ENCODE results near the gene ENDOU. TPM values are rescaled to one million over a fixed set of nuclear protein-coding genes. Genes with fewer than 3 reads are reported as not detected.
A peak's percentile ranks its signal among the peaks of the same experiment; 100 is the strongest.

ENDOU gene
- total RNA-seq (2014; rRNA removed; shearing (Covaris generic)) (0.22 TPM in 1 of 2 replicates, not detected in the other), polyA plus RNA-seq (2016; fragmentation: Nextera tagmentation; extraction: Ambion mirVana) (0.10 TPM in 1 of 2 replicates, not detected in the other)

- Histone ChIP-seq H3K79me2 (ENCODE audit: insufficient read depth) (no peaks in the 10 kb centered on the region), H3K9me2 (ENCODE audit: insufficient read depth) (no peaks in the 10 kb centered on the region), H3K4me3 (peak within 1 kb of the TSS; percentile 23; the same call in 1 of the 2 replicates), H2AFZ (peak within 1 kb of the TSS; percentile 82), H4K20me1 (ENCODE audit: insufficient read depth) (no peaks in the 10 kb centered on the region), H3K27me3 (replicated peaks; ENCODE audit: insufficient read depth) (no peaks in the 10 kb centered on the region), H3F3A (ENCODE audit: insufficient read depth) (peaks cover 26% of the 10 kb centered on the region; the same call in 1 of the 2 replicates), H3K4me2 (ENCODE audit: unreplicated experiment) (peak within 1 kb of the TSS; percentile 64), H3K9me3 (ENCODE audit: low read depth) (no peaks in the 10 kb centered on the region), H3K4me1 (ENCODE audit: insufficient read depth) (peaks cover 30% of the 10 kb centered on the region), H3K27ac (peak within 1 kb of the TSS; percentile 47), H3K9ac (peak within 1 kb of the TSS; percentile 52), H3K36me3 (ENCODE audit: low read depth) (no peaks in the 10 kb centered on the region)
- no peak for DNase-seq
- in situ Hi-C loops (cut with MboI), result no loop called here
- WGBS, 2 experiments (ENCODE audit: low coverage in 1 of 2, low lambda C conversion rate in 2 of 2, missing lambda C conversion rate in 2 of 2), result 89 to 92% methylated on average over 7 to 8 of the region's 8 CpGs
- TF ChIP-seq EZH2 (IDR thresholded peaks at IDR 0.05; ENCODE audit: insufficient read depth, poor library complexity, severe bottlenecking), result no peak
Observed at GRCh38 chr12:47725091-47725772, at the start of gene ENDOU. ENDOU (minus strand) TSS chr12:47725490; CDS start chr12:47725413, 77 bp downstream.

- no peak for TF ChIP-seq EZH2 (IDR thresholded peaks at IDR 0.05; ENCODE audit: insufficient read depth, poor library complexity, severe bottlenecking)
- TF ChIP-seq EZH2phosphoT487 (IDR thresholded peaks at IDR 0.05; ENCODE audit: insufficient read depth, low read depth), result no peak
- H3K4me2 ChIP-seq (ENCODE audit: unreplicated experiment), result no peak overlapping the region
- H3K4me1 ChIP-seq (ENCODE audit: insufficient read depth), result peaks cover 40% of the 10 kb centered on the region
- whole genome bisulfite sequencing, 2 experiments (ENCODE audit: low coverage in 1 of 2, low lambda C conversion rate in 2 of 2, missing lambda C conversion rate in 2 of 2), result 97 to 99% methylated on average over 7 of the region's 7 CpGs
- H3K79me2 ChIP-seq (ENCODE audit: insufficient read depth), result no peaks in the 10 kb centered on the region
- H3K9me2 ChIP-seq (ENCODE audit: insufficient read depth), result no peaks in the 10 kb centered on the region
- DNase-seq, result no peak
- H2AFZ ChIP-seq, result no peak overlapping the region
- no peaks in the 10 kb centered on the region for H3K9me3 ChIP-seq (ENCODE audit: low read depth)
- H3F3A ChIP-seq (ENCODE audit: insufficient read depth), result peaks cover 14% of the 10 kb centered on the region
- no peaks in the 10 kb centered on the region for H4K20me1 ChIP-seq (ENCODE audit: insufficient read depth)
- no peaks in the 10 kb centered on the region for H3K27me3 ChIP-seq (replicated peaks; ENCODE audit: insufficient read depth)
- no peaks in the 10 kb centered on the region for H3K36me3 ChIP-seq (ENCODE audit: low read depth)
- H3K27ac ChIP-seq, result no peak overlapping the region
- H3K4me3 ChIP-seq, result no peak overlapping the region
- no peak overlapping the region for H3K9ac ChIP-seq
- in situ Hi-C loops (cut with MboI), result no loop called here
Observed at GRCh38 chr12:47774663-47775062, 49.4 kb upstream of the ENDOU start.

DNA sequence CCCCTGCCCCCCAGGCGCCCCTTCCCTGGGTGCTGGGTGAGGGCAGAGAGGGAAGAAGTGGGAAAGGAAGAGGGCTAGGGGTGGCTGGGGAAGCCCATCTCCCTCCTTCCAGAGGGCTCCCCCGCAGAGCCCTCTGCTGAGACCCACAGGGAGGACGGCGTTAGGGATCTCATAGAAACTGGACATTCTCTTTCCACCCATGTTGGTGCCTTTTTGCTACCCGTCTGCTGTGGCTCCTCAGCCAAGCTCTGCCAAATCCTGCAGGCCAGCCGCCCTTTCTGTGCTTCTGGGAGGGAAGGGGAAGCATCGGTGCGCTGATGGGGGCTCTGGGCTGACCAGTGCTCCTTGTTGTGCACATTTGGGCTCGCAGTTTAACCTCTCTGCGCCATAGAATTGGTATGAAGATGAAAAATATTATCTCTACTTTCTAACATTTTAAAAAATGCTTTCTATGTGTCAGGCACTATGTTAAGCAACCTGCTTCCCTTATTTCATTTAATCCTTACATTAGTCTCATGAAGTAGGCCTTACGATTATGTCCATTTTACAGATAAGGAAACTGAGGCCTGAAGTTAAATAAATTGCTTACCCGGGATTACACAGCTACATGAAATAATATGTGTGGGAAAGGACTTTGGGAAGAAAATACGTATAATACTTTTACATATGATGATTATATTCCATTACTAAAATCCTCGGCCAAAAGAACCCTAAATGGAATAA is 48.7 kb upstream of the ENDOU start:
- Histone ChIP-seq H3K4me3 (peak overlapping the region; percentile 82), H3K9me3 (ENCODE audit: low read depth) (no peaks in the 10 kb centered on the region), H3K4me2 (ENCODE audit: unreplicated experiment) (peak overlapping the region; percentile 44), H3K27ac (no peak overlapping the region), H3K9ac (peak overlapping the region; percentile 72), H4K20me1 (ENCODE audit: insufficient read depth) (no peaks in the 10 kb centered on the region), H3K4me1 (ENCODE audit: insufficient read depth) (peaks cover 40% of the 10 kb centered on the region), H3K79me2 (ENCODE audit: insufficient read depth) (no peaks in the 10 kb centered on the region), H3K9me2 (ENCODE audit: insufficient read depth) (no peaks in the 10 kb centered on the region), H3F3A (ENCODE audit: insufficient read depth) (peaks cover 12% of the 10 kb centered on the region), H3K27me3 (replicated peaks; ENCODE audit: insufficient read depth) (no peaks in the 10 kb centered on the region), H3K36me3 (ENCODE audit: low read depth) (no peaks in the 10 kb centered on the region), H2AFZ (peak overlapping the region; percentile 81)
- TF ChIP-seq EZH2phosphoT487 (IDR thresholded peaks at IDR 0.05; ENCODE audit: insufficient read depth, low read depth) (no peak), EZH2 (IDR thresholded peaks at IDR 0.05; ENCODE audit: insufficient read depth, poor library complexity, severe bottlenecking) (no peak)
- in situ Hi-C loops (cut with MboI), result no loop called here
- DNase-seq, result peak; percentile 32
- 66 to 67% methylated on average over 14 of the region's 14 CpGs for WGBS, 2 experiments (ENCODE audit: low coverage in 1 of 2, low lambda C conversion rate in 2 of 2, missing lambda C conversion rate in 2 of 2)

DNA sequence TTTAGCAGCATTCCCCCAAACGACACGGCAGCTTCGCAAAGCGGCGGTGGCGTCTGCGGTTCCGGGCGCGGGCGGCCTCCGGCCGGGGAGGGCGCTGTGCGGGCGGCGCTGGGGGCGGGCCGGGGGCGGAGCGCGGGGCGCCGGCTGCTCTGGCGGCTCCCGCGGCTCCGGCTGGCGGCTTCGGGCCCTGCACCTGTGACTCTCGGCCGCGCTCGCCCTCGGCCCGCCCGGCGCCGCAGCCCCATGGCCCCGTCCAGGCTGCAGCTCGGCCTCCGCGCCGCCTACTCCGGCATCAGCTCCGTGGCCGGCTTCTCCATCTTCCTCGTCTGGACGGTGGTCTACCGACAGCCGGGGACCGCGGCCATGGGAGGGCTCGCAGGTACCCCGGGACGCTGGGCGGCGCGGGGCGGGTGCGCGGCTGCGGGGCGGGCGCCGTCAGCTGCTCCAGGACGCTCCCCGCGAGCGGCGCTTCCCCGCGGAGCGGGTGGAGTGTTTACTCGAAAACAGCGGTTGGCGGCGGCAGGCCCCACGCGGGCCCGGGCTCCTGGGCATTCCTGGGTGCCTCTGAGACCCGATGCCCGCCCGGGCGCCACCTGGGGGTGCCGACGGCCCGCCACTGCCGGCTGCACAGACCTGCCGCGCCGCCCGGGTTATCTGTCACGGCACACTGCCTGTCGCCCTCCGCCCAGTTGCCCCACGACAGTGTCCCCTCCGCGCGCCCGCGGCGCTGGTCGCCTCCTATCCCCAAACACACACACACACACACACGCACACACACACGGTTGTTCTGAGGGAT is 48.0 kb upstream of the ENDOU start, which contains the start of gene SLC48A1:
TSS of gene SLC48A1 (plus strand) at position 177 of the 796 bp plus-strand sequence. CDS start at position 244, 67 bp downstream.
- in situ Hi-C loops (cut with MboI), result no loop called here
- Histone ChIP-seq H3K4me2 (ENCODE audit: unreplicated experiment) (peak within 1 kb of the TSS; percentile 66), H3K36me3 (ENCODE audit: low read depth) (no peaks in the 10 kb centered on the region), H2AFZ (peak within 1 kb of the TSS; percentile 81), H3K9me2 (ENCODE audit: insufficient read depth) (no peaks in the 10 kb centered on the region), H4K20me1 (ENCODE audit: insufficient read depth) (no peaks in the 10 kb centered on the region), H3K27me3 (replicated peaks; ENCODE audit: insufficient read depth) (no peaks in the 10 kb centered on the region), H3K27ac (no peak within 1 kb of the TSS), H3F3A (ENCODE audit: insufficient read depth) (peaks cover 20% of the 10 kb centered on the region; the same call in 1 of the 2 replicates), H3K9me3 (ENCODE audit: low read depth) (no peaks in the 10 kb centered on the region), H3K9ac (peak within 1 kb of the TSS; percentile 72), H3K4me3 (peak within 1 kb of the TSS; percentile 82), H3K4me1 (ENCODE audit: insufficient read depth) (peaks cover 45% of the 10 kb centered on the region), H3K79me2 (ENCODE audit: insufficient read depth) (no peaks in the 10 kb centered on the region)
- DNase-seq, result peak; percentile 82
- WGBS, 2 experiments (ENCODE audit: low coverage in 1 of 2, low lambda C conversion rate in 2 of 2, missing lambda C conversion rate in 2 of 2), result 1 to 3% methylated on average over 55 to 76 of the region's 106 CpGs
- TF ChIP-seq EZH2 (IDR thresholded peaks at IDR 0.05; ENCODE audit: insufficient read depth, poor library complexity, severe bottlenecking) (no peak), EZH2phosphoT487 (IDR thresholded peaks at IDR 0.05; ENCODE audit: insufficient read depth, low read depth) (no peak)

Measured in GM23248 (cell line).